Mesenchymal stem cell (in vitro differentiated cells and primary cell): ENCODE data around the gene NLRP5.

Experiments
- DNase-seq: peaks from one replicate; pipeline ENCODE4 v3.0.0-alpha.2; 2013
- H2AFZ ChIP-seq: one replicate; pipeline ENCODE4 v1.6.1; 2013; ENCODE audit warnings: low read depth, mild to moderate bottlenecking, control low read depth, inconsistent platforms, low read length, moderate library complexity
- H2AK5ac ChIP-seq: 2 replicates; pipeline ENCODE4 v1.6.1; 2013; ENCODE audit warnings: low read length, moderate library complexity, mild to moderate bottlenecking, inconsistent platforms; ENCODE audit not compliant: severe bottlenecking
- H2BK120ac ChIP-seq: one replicate; pipeline ENCODE4 v1.6.1; 2013; ENCODE audit warnings: low read depth, mild to moderate bottlenecking, inconsistent platforms, low read length, moderate library complexity
- H2BK12ac ChIP-seq, 2 experiments: one replicate each; pipeline ENCODE4 v1.6.1; 2013; ENCODE audit warnings: inconsistent platforms in 2 of 2, low read length in 2 of 2, mild to moderate bottlenecking in 2 of 2, moderate library complexity in 2 of 2, control low read depth in 1 of 2
- H2BK15ac ChIP-seq: one replicate; pipeline ENCODE4 v1.6.1; 2013; ENCODE audit warnings: mild to moderate bottlenecking, low read depth, inconsistent platforms; ENCODE audit not compliant: poor library complexity, severe bottlenecking
- H2BK5ac ChIP-seq: 2 replicates; pipeline ENCODE4 v1.6.1; 2013; ENCODE audit warnings: low read depth, mild to moderate bottlenecking, low read length, control low read depth, inconsistent platforms; ENCODE audit not compliant: poor library complexity, severe bottlenecking
- H3K14ac ChIP-seq, 2 experiments: one replicate each; pipeline ENCODE4 v1.6.1; 2013; ENCODE audit warnings: inconsistent platforms in 2 of 2, low read length in 2 of 2, control low read depth in 1 of 2, mild to moderate bottlenecking in 1 of 2, moderate library complexity in 1 of 2
- H3K18ac ChIP-seq, 2 experiments: one replicate each; pipeline ENCODE4 v1.6.1; 2013; ENCODE audit warnings: inconsistent platforms in 2 of 2, low read length in 2 of 2, control low read depth in 1 of 2, low read depth in 1 of 2, mild to moderate bottlenecking in 1 of 2
- H3K23ac ChIP-seq, 2 experiments: one replicate each; pipeline ENCODE4 v1.6.1; 2013; ENCODE audit warnings: inconsistent platforms in 2 of 2, low read length in 2 of 2, mild to moderate bottlenecking in 2 of 2, moderate library complexity in 2 of 2, control low read depth in 1 of 2
- H3K27ac ChIP-seq: 2 replicates; pipeline ENCODE4 v1.5.1; 2013; ENCODE audit warnings: mild to moderate bottlenecking, moderate library complexity, low read length, control low read depth, inconsistent platforms; ENCODE audit not compliant: poor library complexity, severe bottlenecking
- H3K27me3 ChIP-seq, 2 experiments: 2 replicates each; pipeline versions ENCODE4 v1.6.1 to v1.7.0; 2013; ENCODE audit warnings: low read length in 2 of 2, mild to moderate bottlenecking in 2 of 2, moderate library complexity in 2 of 2, control low read depth in 1 of 2, inconsistent platforms in 1 of 2; ENCODE audit not compliant: control insufficient read depth in 1 of 2, insufficient read depth in 1 of 2
- H3K36me3 ChIP-seq, 2 experiments: 2 replicates each; pipeline versions ENCODE4 v1.6.1 to v1.7.0; 2013; ENCODE audit warnings: low read length in 2 of 2, control low read depth in 1 of 2, inconsistent platforms in 1 of 2, low read depth in 1 of 2, mild to moderate bottlenecking in 1 of 2; ENCODE audit not compliant: insufficient read depth in 2 of 2, control insufficient read depth in 1 of 2
- H3K4ac ChIP-seq, 2 experiments: one replicate each; pipeline ENCODE4 v1.6.1; 2013; ENCODE audit warnings: inconsistent platforms in 2 of 2, low read length in 2 of 2, mild to moderate bottlenecking in 2 of 2, moderate library complexity in 2 of 2, control low read depth in 1 of 2, low read depth in 1 of 2
- H3K4me1 ChIP-seq: 2 replicates; pipeline ENCODE4 v1.6.1; 2013; ENCODE audit warnings: low read depth, low read length, control low read depth; ENCODE audit not compliant: control insufficient read depth, insufficient read depth
- H3K4me2 ChIP-seq: 2 replicates; pipeline ENCODE4 v1.6.1; 2013; ENCODE audit warnings: low read length, mild to moderate bottlenecking, inconsistent platforms; ENCODE audit not compliant: poor library complexity, severe bottlenecking
- H3K4me3 ChIP-seq, 2 experiments: 2 replicates each; pipeline versions ENCODE4 v1.5.1 to v1.7.0; 2013; ENCODE audit warnings: low read length in 2 of 2, mild to moderate bottlenecking in 2 of 2, control low read depth in 1 of 2, low read depth in 1 of 2; ENCODE audit not compliant: insufficient read depth in 1 of 2
- H3K79me1 ChIP-seq: replicated peaks from 2 replicates; pipeline ENCODE4 v1.6.1; 2013; ENCODE audit warnings: mild to moderate bottlenecking, control low read depth, low read length, inconsistent platforms; ENCODE audit not compliant: poor library complexity, severe bottlenecking
- H3K9ac ChIP-seq: 2 replicates; pipeline ENCODE4 v1.7.0; 2013; ENCODE audit warnings: mild to moderate bottlenecking, low read length, moderate library complexity
- H3K9me3 ChIP-seq: 2 replicates; pipeline ENCODE4 v1.7.0; 2013; ENCODE audit warnings: mild to moderate bottlenecking, low read length; ENCODE audit not compliant: control insufficient read depth
- H4K8ac ChIP-seq: one replicate; pipeline ENCODE4 v1.6.1; 2013; ENCODE audit warnings: inconsistent platforms, mild to moderate bottlenecking, low read length, moderate library complexity
- H4K91ac ChIP-seq: one replicate; pipeline ENCODE4 v1.6.1; 2013; ENCODE audit warnings: mild to moderate bottlenecking, low read length, inconsistent platforms
- WGBS: methylation state at CpG from one replicate; pipeline ENCODE4 v1.1.7; 2013; ENCODE audit warnings: mixed read lengths; 5-methylcytosine and 5-hydroxymethylcytosine counted together

Gene NLRP5

GRCh38 chr19:56085571-56086275 lies 99.1 kb downstream of the NLRP5 start:
- Histone ChIP-seq H2AK5ac (no peak overlapping the region), H2BK120ac (no peak overlapping the region), H3K9ac (peak overlapping the region; percentile 1), H2BK15ac (no peak overlapping the region), H3K18ac (no peak overlapping the region), H3K23ac (no peak overlapping the region), H3K27ac (no peak overlapping the region), H2AFZ (no peak overlapping the region), H3K9me3 (no peaks in the 10 kb centered on the region), H3K36me3 (peaks cover 3 to 54% of the 10 kb centered on the region in 2 experiments), H4K91ac (no peak overlapping the region), H3K4me2 (no peak overlapping the region), H3K4me3 (no peak overlapping the region), H3K4me1 (peaks cover 26% of the 10 kb centered on the region), H3K27me3 (no peaks in the 10 kb centered on the region), H3K14ac (no peak overlapping the region), H3K79me1 (peaks cover 41% of the 10 kb centered on the region), H2BK12ac (no peak overlapping the region), H3K4ac (no peak overlapping the region), H2BK5ac (no peak overlapping the region), H4K8ac (no peak overlapping the region)
- WGBS = 97% methylated on average over 10 of the region's 10 CpGs
- DNase-seq = no peak

- Histone ChIP-seq H3K9me3 (no peaks in the 10 kb centered on the region), H4K8ac (peak overlapping the region; percentile 50), H4K91ac (no peak overlapping the region), H3K4me2 (no peak overlapping the region), H3K14ac (no peak overlapping the region), H3K4ac (no peak overlapping the region), H2BK120ac (no peak overlapping the region), H3K18ac (no peak overlapping the region), H3K27ac (no peak overlapping the region), H3K4me3 (no peak overlapping the region), H3K4me1 (peaks cover 24% of the 10 kb centered on the region), H2BK15ac (no peak overlapping the region), H3K23ac (no peak overlapping the region), H3K36me3 (peaks cover 3 to 57% of the 10 kb centered on the region in 2 experiments), H2BK12ac (no peak overlapping the region), H3K79me1 (peaks cover 44% of the 10 kb centered on the region), H3K9ac (no peak overlapping the region), H2AFZ (no peak overlapping the region), H3K27me3 (no peaks in the 10 kb centered on the region), H2BK5ac (no peak overlapping the region), H2AK5ac (no peak overlapping the region)
- DNase-seq = no peak
- WGBS = 86% methylated on average over 43 of the region's 49 CpGs
These were observed 100.3 kb downstream of the NLRP5 start for GRCh38 chr19:56086671-56087430.

- DNase-seq = no peak
- Histone ChIP-seq H3K14ac (no peak overlapping the region), H3K4ac (no peak overlapping the region), H2BK120ac (no peak overlapping the region), H3K4me3 (no peak overlapping the region), H3K27me3 (no peaks in the 10 kb centered on the region), H3K4me1 (peaks cover 24% of the 10 kb centered on the region), H3K9ac (no peak overlapping the region), H3K36me3 (peaks cover 6 to 65% of the 10 kb centered on the region in 2 experiments), H4K91ac (no peak overlapping the region), H4K8ac (no peak overlapping the region), H3K9me3 (no peaks in the 10 kb centered on the region), H3K4me2 (no peak overlapping the region), H3K27ac (no peak overlapping the region), H3K79me1 (peaks cover 51% of the 10 kb centered on the region), H2AFZ (no peak overlapping the region), H2BK12ac (no peak overlapping the region), H2BK5ac (no peak overlapping the region), H3K18ac (no peak overlapping the region), H2AK5ac (no peak overlapping the region), H2BK15ac (no peak overlapping the region), H3K23ac (no peak overlapping the region)
- WGBS = 98% methylated on average over 88 of the region's 104 CpGs
These were observed 101.3 kb downstream of the NLRP5 start for GRCh38 chr19:56087647-56088496.
